Mesenchymal stem cell (in vitro differentiated cells and primary cell): ENCODE measurements around the gene LEMD2.
A peak's percentile ranks its signal among the peaks of the same experiment; 100 is the strongest.

Source experiments
- DNase-seq: peaks from one replicate; pipeline ENCODE4 v3.0.0-alpha.2; 2013
- H2AFZ ChIP-seq: one replicate; pipeline ENCODE4 v1.6.1; 2013; ENCODE audit warnings: low read depth, mild to moderate bottlenecking, control low read depth, inconsistent platforms, low read length, moderate library complexity
- H2AK5ac ChIP-seq: 2 replicates; pipeline ENCODE4 v1.6.1; 2013; ENCODE audit warnings: low read length, moderate library complexity, mild to moderate bottlenecking, inconsistent platforms; ENCODE audit not compliant: severe bottlenecking
- H2BK120ac ChIP-seq: one replicate; pipeline ENCODE4 v1.6.1; 2013; ENCODE audit warnings: low read depth, mild to moderate bottlenecking, inconsistent platforms, low read length, moderate library complexity
- H2BK12ac ChIP-seq, 2 experiments: one replicate each; pipeline ENCODE4 v1.6.1; 2013; ENCODE audit warnings: inconsistent platforms in 2 of 2, low read length in 2 of 2, mild to moderate bottlenecking in 2 of 2, moderate library complexity in 2 of 2, control low read depth in 1 of 2
- H2BK15ac ChIP-seq: one replicate; pipeline ENCODE4 v1.6.1; 2013; ENCODE audit warnings: mild to moderate bottlenecking, low read depth, inconsistent platforms; ENCODE audit not compliant: poor library complexity, severe bottlenecking
- H2BK5ac ChIP-seq: 2 replicates; pipeline ENCODE4 v1.6.1; 2013; ENCODE audit warnings: low read depth, mild to moderate bottlenecking, low read length, control low read depth, inconsistent platforms; ENCODE audit not compliant: poor library complexity, severe bottlenecking
- H3K14ac ChIP-seq, 2 experiments: one replicate each; pipeline ENCODE4 v1.6.1; 2013; ENCODE audit warnings: inconsistent platforms in 2 of 2, low read length in 2 of 2, control low read depth in 1 of 2, mild to moderate bottlenecking in 1 of 2, moderate library complexity in 1 of 2
- H3K18ac ChIP-seq, 2 experiments: one replicate each; pipeline ENCODE4 v1.6.1; 2013; ENCODE audit warnings: inconsistent platforms in 2 of 2, low read length in 2 of 2, control low read depth in 1 of 2, low read depth in 1 of 2, mild to moderate bottlenecking in 1 of 2
- H3K23ac ChIP-seq, 2 experiments: one replicate each; pipeline ENCODE4 v1.6.1; 2013; ENCODE audit warnings: inconsistent platforms in 2 of 2, low read length in 2 of 2, mild to moderate bottlenecking in 2 of 2, moderate library complexity in 2 of 2, control low read depth in 1 of 2
- H3K27ac ChIP-seq: 2 replicates; pipeline ENCODE4 v1.5.1; 2013; ENCODE audit warnings: mild to moderate bottlenecking, moderate library complexity, low read length, control low read depth, inconsistent platforms; ENCODE audit not compliant: poor library complexity, severe bottlenecking
- H3K27me3 ChIP-seq, 2 experiments: 2 replicates each; pipeline versions ENCODE4 v1.6.1 to v1.7.0; 2013; ENCODE audit warnings: low read length in 2 of 2, mild to moderate bottlenecking in 2 of 2, moderate library complexity in 2 of 2, control low read depth in 1 of 2, inconsistent platforms in 1 of 2; ENCODE audit not compliant: control insufficient read depth in 1 of 2, insufficient read depth in 1 of 2
- H3K36me3 ChIP-seq, 2 experiments: 2 replicates each; pipeline versions ENCODE4 v1.6.1 to v1.7.0; 2013; ENCODE audit warnings: low read length in 2 of 2, control low read depth in 1 of 2, inconsistent platforms in 1 of 2, low read depth in 1 of 2, mild to moderate bottlenecking in 1 of 2; ENCODE audit not compliant: insufficient read depth in 2 of 2, control insufficient read depth in 1 of 2
- H3K4ac ChIP-seq, 2 experiments: one replicate each; pipeline ENCODE4 v1.6.1; 2013; ENCODE audit warnings: inconsistent platforms in 2 of 2, low read length in 2 of 2, mild to moderate bottlenecking in 2 of 2, moderate library complexity in 2 of 2, control low read depth in 1 of 2, low read depth in 1 of 2
- H3K4me1 ChIP-seq: 2 replicates; pipeline ENCODE4 v1.6.1; 2013; ENCODE audit warnings: low read depth, low read length, control low read depth; ENCODE audit not compliant: control insufficient read depth, insufficient read depth
- H3K4me2 ChIP-seq: 2 replicates; pipeline ENCODE4 v1.6.1; 2013; ENCODE audit warnings: low read length, mild to moderate bottlenecking, inconsistent platforms; ENCODE audit not compliant: poor library complexity, severe bottlenecking
- H3K4me3 ChIP-seq, 2 experiments: 2 replicates each; pipeline versions ENCODE4 v1.5.1 to v1.7.0; 2013; ENCODE audit warnings: low read length in 2 of 2, mild to moderate bottlenecking in 2 of 2, control low read depth in 1 of 2, low read depth in 1 of 2; ENCODE audit not compliant: insufficient read depth in 1 of 2
- H3K79me1 ChIP-seq: replicated peaks from 2 replicates; pipeline ENCODE4 v1.6.1; 2013; ENCODE audit warnings: mild to moderate bottlenecking, control low read depth, low read length, inconsistent platforms; ENCODE audit not compliant: poor library complexity, severe bottlenecking
- H3K9ac ChIP-seq: 2 replicates; pipeline ENCODE4 v1.7.0; 2013; ENCODE audit warnings: mild to moderate bottlenecking, low read length, moderate library complexity
- H3K9me3 ChIP-seq: 2 replicates; pipeline ENCODE4 v1.7.0; 2013; ENCODE audit warnings: mild to moderate bottlenecking, low read length; ENCODE audit not compliant: control insufficient read depth
- H4K8ac ChIP-seq: one replicate; pipeline ENCODE4 v1.6.1; 2013; ENCODE audit warnings: inconsistent platforms, mild to moderate bottlenecking, low read length, moderate library complexity
- H4K91ac ChIP-seq: one replicate; pipeline ENCODE4 v1.6.1; 2013; ENCODE audit warnings: mild to moderate bottlenecking, low read length, inconsistent platforms
- WGBS: methylation state at CpG from one replicate; pipeline ENCODE4 v1.1.7; 2013; ENCODE audit warnings: mixed read lengths; 5-methylcytosine and 5-hydroxymethylcytosine counted together

LEMD2 gene

DNA sequence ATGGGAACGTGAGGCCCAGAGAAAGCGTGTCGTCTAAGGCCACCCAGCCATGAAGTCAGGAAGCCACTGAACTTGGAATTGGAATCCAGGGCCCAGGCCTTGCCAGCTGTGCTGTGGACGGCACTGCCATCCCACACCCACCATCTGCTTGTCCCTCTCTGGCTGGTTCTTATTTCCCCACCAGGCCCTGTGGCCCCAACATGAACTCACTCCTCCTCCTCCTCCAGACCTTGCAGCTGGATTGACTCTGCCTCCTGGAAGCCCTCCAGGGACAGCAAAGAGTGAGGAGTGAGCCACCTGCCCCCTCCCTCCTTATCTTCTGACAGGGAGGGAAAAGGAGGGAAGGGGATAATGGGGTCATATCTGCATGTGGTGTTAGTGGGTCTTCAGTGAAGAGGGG lies 26.2 kb downstream of the LEMD2 start:
- Histone ChIP-seq H2BK120ac (no peak overlapping the region), H3K36me3 (no peaks in the 10 kb centered on the region), H3K23ac (no peak overlapping the region), H2AFZ (no peak overlapping the region), H3K9me3 (peaks cover 8% of the 10 kb centered on the region), H2BK15ac (no peak overlapping the region), H3K4me1 (peaks cover 24% of the 10 kb centered on the region), H3K4me3 (no peak overlapping the region), H2BK12ac (peak overlapping the region in 1 of 2 experiments; percentile 22), H3K27ac (no peak overlapping the region), H2BK5ac (no peak overlapping the region), H3K18ac (peak overlapping the region in 1 of 2 experiments; percentile 35), H3K14ac (no peak overlapping the region), H4K8ac (no peak overlapping the region), H3K79me1 (no peaks in the 10 kb centered on the region), H3K9ac (no peak overlapping the region), H3K27me3 (peaks cover 0 to 31% of the 10 kb centered on the region in 2 experiments), H4K91ac (no peak overlapping the region), H3K4me2 (no peak overlapping the region), H2AK5ac (peak overlapping the region; percentile 14), H3K4ac (no peak overlapping the region)
- DNase-seq: no peak
- WGBS: 97% methylated on average over 4 of the region's 4 CpGs

DNA sequence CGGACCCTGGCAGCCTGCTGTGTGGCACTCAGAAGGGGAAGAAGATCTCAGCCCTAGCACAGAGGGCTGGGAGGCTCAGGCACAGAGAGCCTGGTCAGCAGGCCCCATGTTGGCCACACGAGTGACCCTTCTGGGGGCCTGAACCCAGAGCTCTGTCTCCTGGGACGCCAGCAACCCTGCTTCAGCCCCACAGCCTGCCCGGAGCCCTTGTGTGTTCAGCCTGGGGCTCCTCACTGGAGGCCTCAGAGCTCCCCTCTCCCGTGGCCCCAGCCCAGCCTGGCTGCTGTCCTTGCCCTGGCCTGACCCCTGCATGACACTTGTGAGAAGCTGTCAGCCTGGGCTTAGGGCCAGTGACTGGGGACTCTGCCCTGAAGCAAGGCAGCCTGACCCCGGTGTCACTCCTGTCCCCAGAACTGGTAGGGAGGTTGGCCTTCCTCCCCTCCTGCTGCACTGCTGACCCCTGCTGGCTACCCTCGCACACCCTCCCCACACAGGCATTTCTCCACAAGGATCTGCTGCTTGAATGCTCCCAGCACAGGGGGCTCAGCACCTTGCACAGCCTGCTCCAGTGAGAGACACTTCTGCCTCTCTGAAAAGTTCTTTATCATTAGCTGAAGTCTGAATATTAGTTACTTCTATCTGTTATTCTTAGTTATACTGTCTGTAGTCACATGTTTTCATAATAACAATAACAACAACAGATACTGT lies 26.9 kb downstream of the LEMD2 start:
- H3K79me1 ChIP-seq: no peaks in the 10 kb centered on the region
- H2BK12ac ChIP-seq: peak overlapping the region in 1 of 2 experiments; percentile 26
- peak overlapping the region in 1 of 2 experiments; percentile 52 for H3K4ac ChIP-seq
- H3K14ac ChIP-seq: no peak overlapping the region
- H2BK15ac ChIP-seq: peak overlapping the region; percentile 6
- peak overlapping the region; percentile 13 for H2BK120ac ChIP-seq
- peak overlapping the region; percentile 27 for H2AK5ac ChIP-seq
- H2BK5ac ChIP-seq: no peak overlapping the region
- peaks cover 25% of the 10 kb centered on the region for H3K4me1 ChIP-seq
- H3K27me3 ChIP-seq: peaks cover 0 to 30% of the 10 kb centered on the region in 2 experiments
- peak; percentile 59 for DNase-seq
- no peak overlapping the region for H3K4me3 ChIP-seq
- peak overlapping the region; percentile 45 to 68 for H3K18ac ChIP-seq
- peak overlapping the region; percentile 90 for H4K91ac ChIP-seq
- no peak overlapping the region for H3K23ac ChIP-seq
- no peak overlapping the region for H3K4me2 ChIP-seq
- peaks cover 5% of the 10 kb centered on the region for H3K9me3 ChIP-seq
- no peak overlapping the region for H3K9ac ChIP-seq
- H3K27ac ChIP-seq: no peak overlapping the region
- no peaks in the 10 kb centered on the region for H3K36me3 ChIP-seq
- H2AFZ ChIP-seq: no peak overlapping the region
- peak overlapping the region; percentile 81 for H4K8ac ChIP-seq
- WGBS: 38% methylated on average over 7 of the region's 7 CpGs

- no peak overlapping the region for H3K4me2 ChIP-seq
- H3K9ac ChIP-seq: no peak overlapping the region
- H3K27me3 ChIP-seq: peaks cover 0 to 34% of the 10 kb centered on the region in 2 experiments
Measured at GRCh38 chr6:33761581-33761921, 27.4 kb downstream of the LEMD2 start.

DNA sequence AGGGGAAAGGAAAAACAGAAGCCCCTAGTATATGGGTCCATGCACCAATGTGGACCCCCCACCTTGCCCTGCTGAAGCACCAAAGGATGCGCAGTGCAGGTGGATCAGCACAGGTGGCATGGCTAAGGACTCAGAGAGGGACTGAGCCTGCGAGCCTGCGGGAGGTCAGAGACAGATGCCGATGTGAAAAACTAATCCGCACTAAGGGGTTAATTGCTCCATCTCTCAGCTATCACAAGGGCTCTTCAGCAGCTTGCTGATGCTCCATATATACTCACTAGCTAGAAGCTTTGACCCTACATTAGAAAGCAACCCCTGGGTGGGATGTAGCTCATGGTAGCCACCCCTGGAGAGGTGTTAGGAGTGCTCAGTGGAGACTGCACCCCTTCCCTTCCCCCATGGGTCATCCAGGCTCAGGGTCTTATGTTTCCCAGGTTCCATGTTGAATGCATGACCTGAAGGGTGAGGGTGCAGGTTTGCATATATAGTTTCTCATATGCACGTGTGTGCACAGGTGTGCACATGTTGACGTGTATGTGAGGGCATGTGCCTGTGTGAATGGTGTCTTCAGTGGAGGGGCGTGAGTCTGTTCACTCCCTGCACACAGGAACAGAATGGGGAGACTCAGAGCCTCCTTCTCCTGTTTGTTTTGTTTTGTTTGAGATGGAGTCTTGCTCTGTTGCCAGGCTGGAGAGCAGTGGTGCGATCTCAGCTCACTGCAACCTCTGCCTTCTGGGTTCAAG lies 28.9 kb downstream of the LEMD2 start:
- H2BK15ac ChIP-seq: no peak overlapping the region
- H3K27me3 ChIP-seq: peaks cover 0 to 34% of the 10 kb centered on the region in 2 experiments
- no peak overlapping the region for H4K91ac ChIP-seq
- H2BK12ac ChIP-seq: no peak overlapping the region
- 89% methylated on average over 9 of the region's 9 CpGs for WGBS
- no peak overlapping the region for H3K4ac ChIP-seq
- H3K4me2 ChIP-seq: no peak overlapping the region
- no peak overlapping the region for H3K18ac ChIP-seq
- no peak overlapping the region for H2BK120ac ChIP-seq
- no peak overlapping the region for H3K27ac ChIP-seq
- no peaks in the 10 kb centered on the region for H3K9me3 ChIP-seq
- no peak overlapping the region for H2BK5ac ChIP-seq
- no peak overlapping the region for H4K8ac ChIP-seq
- peaks cover 33% of the 10 kb centered on the region for H3K4me1 ChIP-seq
- no peak overlapping the region for H3K14ac ChIP-seq
- no peak for DNase-seq
- no peak overlapping the region for H3K9ac ChIP-seq
- no peak overlapping the region for H2AFZ ChIP-seq
- no peak overlapping the region for H3K23ac ChIP-seq
- H2AK5ac ChIP-seq: no peak overlapping the region
- H3K4me3 ChIP-seq: no peak overlapping the region
- no peaks in the 10 kb centered on the region for H3K79me1 ChIP-seq
- H3K36me3 ChIP-seq: no peaks in the 10 kb centered on the region

More at GRCh38 chr6:33761581-33761921, 27.4 kb downstream of the LEMD2 start:
- peak overlapping the region; percentile 26 to 38 for H2BK12ac ChIP-seq
- no peak overlapping the region for H3K23ac ChIP-seq
- H3K14ac ChIP-seq: no peak overlapping the region
- H2BK120ac ChIP-seq: peak overlapping the region; percentile 13
- H3K4ac ChIP-seq: peak overlapping the region in 1 of 2 experiments; percentile 52
- H2BK15ac ChIP-seq: peak overlapping the region; percentile 75
- no peak overlapping the region for H2AFZ ChIP-seq
- no peak overlapping the region for H3K4me3 ChIP-seq
- no peaks in the 10 kb centered on the region for H3K9me3 ChIP-seq
- no peak for DNase-seq
- H4K8ac ChIP-seq: peak overlapping the region; percentile 81
- peak overlapping the region; percentile 27 for H2AK5ac ChIP-seq
- no peak overlapping the region for H2BK5ac ChIP-seq
- no peaks in the 10 kb centered on the region for H3K36me3 ChIP-seq
- H3K4me1 ChIP-seq: peaks cover 30% of the 10 kb centered on the region
- WGBS: 78% methylated on average over 2 of the region's 2 CpGs
- peak overlapping the region; percentile 45 to 68 for H3K18ac ChIP-seq
- no peak overlapping the region for H3K27ac ChIP-seq
- peak overlapping the region; percentile 90 for H4K91ac ChIP-seq
- no peaks in the 10 kb centered on the region for H3K79me1 ChIP-seq
